Brain microvascular endothelial cell (primary cell): ENCODE data around the gene CCDC122.

Experiments
- DNase-seq: peaks from one replicate; pipeline ENCODE4 v3.0.0-alpha.2; 2020
- H3K27ac ChIP-seq: fragments of 250-450 bp; sonication (Bioruptor Pico); 2 replicates; pipeline ENCODE4 v1.5.1; 2020; ENCODE audit warnings: mild to moderate bottlenecking, moderate library complexity
- H3K27me3 ChIP-seq: fragments of 250-450 bp; sonication (Bioruptor Pico); replicated peaks from 2 replicates; pipeline ENCODE4 v1.5.1; 2020; ENCODE audit warnings: mild to moderate bottlenecking
- H3K36me3 ChIP-seq: fragments of 250-450 bp; sonication (Bioruptor Pico); replicated peaks from 2 replicates; pipeline ENCODE4 v1.5.1; 2020; ENCODE audit warnings: mild to moderate bottlenecking
- H3K4me3 ChIP-seq: 2 replicates; pipeline ENCODE4 v1.5.1; 2011; ENCODE audit warnings: low read depth, mild to moderate bottlenecking, control low read depth, low read length, moderate library complexity
- CTCF ChIP-seq: IDR thresholded peaks from 2 replicates; pipeline ENCODE4 v1.5.1; 2011; ENCODE audit warnings: low read depth, mild to moderate bottlenecking, moderate library complexity, low read length, control low read depth, inconsistent platforms; ENCODE audit errors: missing control alignments
- in situ Hi-C: cut with HindIII; loops from 2 replicates; pipeline ENCODE4 v1.10.0; 2017; ENCODE audit warnings: low sequenced_read_pairs, low pct_ligation_motif_present

The CCDC122 gene

GRCh38 chr13:43787518-43787891, 92.0 kb downstream of the CCDC122 start:
- Histone ChIP-seq H3K27ac (no peak overlapping the region), H3K4me3 (peak overlapping the region; percentile 63)
- in situ Hi-C loops: no loop called here

GRCh38 chr13:43786766-43787517, 92.6 kb downstream of the CCDC122 start, which contains the start of gene ENOX1:
ENOX1 (minus strand) TSS chr13:43786972.
- Histone ChIP-seq H3K27ac (peak within 1 kb of the TSS; percentile 7), H3K4me3 (peak within 1 kb of the TSS; percentile 63), H3K27me3 (no peaks in the 10 kb centered on the region), H3K36me3 (no peaks in the 10 kb centered on the region)
- no peak for TF ChIP-seq CTCF
- peak; percentile 48 for DNase-seq
- in situ Hi-C loops: no loop called here

More at GRCh38 chr13:43787518-43787891, 92.0 kb downstream of the CCDC122 start:
- H3K27me3 ChIP-seq: no peaks in the 10 kb centered on the region
- no peaks in the 10 kb centered on the region for H3K36me3 ChIP-seq
- no peak for TF ChIP-seq CTCF
- DNase-seq: no peak

- Histone ChIP-seq H3K36me3 (no peaks in the 10 kb centered on the region), H3K4me3 (peak overlapping the region; percentile 63), H3K27me3 (no peaks in the 10 kb centered on the region), H3K27ac (peak overlapping the region; percentile 7)
- no peak for DNase-seq
- no peak for TF ChIP-seq CTCF
- in situ Hi-C loops: no loop called here
Measured at GRCh38 chr13:43786472-43786765, 93.1 kb downstream of the CCDC122 start.
